T-helper 22 cell (primary cell): ENCODE data around the gene NFYC.
"Not testable (repeated sequence)": the region's sequence is repeated elsewhere in the genome, so short reads cannot be mapped to it uniquely, and the experiment has no call there.

Source experiments
- DNase-seq: peaks from one replicate; pipeline ENCODE4 v3.0.0-alpha.2; 2020; ENCODE audit warnings: low read depth

The NFYC gene

DNA sequence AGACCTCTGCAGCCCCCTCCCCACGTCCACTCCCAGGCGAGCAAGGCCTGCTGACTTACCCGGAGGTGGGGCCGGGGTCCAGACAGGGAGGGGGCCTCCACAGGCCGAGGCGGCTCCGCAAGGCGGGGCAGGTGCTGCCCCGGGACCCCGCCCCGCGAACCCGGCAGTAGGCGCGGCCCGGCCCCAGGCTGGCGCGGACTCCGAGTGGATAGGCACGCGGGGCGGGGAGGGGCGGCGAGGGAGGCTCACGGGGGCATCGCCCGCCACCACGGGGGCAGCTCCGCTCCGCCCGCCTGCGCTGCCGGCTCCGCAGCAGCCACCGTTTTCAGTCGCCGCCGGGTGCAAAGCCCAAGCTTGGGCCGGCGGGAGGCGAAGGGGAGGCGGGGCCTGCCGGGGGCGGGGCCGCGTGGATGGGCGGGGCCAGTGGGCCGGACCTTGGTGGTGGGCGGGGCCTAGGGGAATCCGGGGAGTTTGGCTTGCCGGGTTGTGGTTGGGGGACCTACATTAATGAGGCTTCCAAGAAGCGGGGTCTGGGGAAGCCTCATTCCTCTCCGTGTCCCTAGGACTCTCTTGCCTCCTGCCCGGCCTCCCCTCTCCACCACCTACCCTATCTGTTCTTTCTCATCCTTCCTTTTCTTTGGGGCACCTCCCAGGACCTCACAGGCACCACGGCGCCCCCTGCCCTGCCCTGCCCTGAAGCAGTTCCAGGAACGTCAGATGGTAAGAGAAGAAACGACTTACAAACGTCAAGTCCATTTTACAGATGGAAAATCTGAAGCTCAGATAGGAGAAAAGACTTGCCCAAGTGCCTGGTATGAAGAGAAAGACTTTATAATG is 26.0 kb upstream of the NFYC start, which contains the start of gene RIMS3:
Gene RIMS3, minus strand, starts transcription at position 348 of the 837 bp plus-strand sequence. CDS start 23,757 bp downstream, outside the sequence.
- DNase-seq: peak; percentile 69

DNA sequence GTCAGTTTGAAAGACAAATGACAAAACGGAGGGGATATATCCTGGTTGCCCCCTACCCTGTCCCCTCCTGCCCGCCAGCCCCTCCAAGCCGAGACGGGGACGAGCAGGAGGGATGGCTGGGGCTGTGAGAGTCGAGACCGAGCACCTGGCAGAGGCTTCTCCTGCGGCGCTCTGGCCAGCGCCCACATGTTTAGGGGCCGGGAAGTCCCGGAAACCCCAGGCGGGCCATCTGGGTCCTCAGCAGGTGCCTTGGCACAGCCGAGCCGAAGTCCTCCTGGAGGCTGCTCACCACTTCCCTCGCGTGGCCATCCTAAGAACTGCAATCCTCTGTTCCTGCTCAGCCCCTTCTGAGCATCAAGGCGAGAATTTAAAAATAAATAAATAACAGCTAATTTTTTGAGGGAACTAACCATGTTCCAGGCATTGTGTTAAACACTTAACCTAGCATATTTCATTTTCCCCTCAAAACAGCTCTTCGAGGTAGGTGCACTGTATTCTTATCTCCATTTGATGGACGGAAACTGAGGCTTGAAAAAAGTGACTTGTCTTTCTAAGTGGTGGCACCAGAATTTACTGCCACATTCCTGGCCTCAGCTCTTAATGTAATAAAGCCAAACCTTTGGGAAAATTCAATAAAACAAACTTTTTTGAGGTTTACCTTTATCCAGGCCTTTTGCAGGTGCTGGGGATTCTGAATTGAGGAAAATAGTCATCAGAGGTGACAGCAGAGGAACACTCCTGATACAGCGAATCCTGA is 22.6 kb upstream of the NFYC start:
- peak; percentile 60 for DNase-seq

DNA sequence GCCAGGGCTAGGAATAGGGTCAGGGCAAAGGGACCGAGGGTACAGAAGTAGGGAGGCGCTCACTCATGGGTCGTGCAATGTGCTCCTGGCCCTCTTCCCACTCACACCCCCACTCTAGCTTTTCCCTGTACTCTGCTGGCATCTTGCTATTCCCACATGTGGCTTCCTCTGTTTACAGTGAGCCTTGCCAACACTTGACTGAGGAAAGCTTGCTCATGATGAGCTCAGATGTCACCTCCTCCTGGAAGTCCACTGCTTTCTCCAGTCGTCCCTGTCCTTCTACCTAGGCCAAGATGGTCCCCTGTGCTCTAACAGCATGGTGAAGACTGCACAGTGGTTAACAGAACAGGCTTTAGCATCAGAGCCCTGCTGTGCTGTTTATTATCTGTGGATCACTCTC is 18.1 kb upstream of the NFYC start:
- no peak for DNase-seq

DNA sequence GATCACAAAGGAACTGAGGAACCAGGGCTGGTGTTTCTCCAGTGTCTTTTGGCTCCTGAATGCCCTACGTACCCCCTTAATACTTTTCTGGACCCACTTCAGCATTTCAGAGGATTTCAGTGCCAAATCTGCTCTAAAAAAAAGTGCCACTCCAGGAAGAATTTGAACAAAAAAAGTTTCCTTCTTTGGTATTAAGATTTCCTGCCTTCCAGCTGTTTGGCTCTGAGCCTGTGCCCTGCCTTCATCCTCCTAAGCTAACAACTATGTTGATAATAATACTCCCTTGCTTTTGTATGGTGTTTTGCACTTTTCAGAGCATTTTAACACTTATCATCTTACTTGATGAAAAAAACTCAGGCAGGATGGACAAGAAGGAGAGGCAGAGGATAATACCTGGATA is 15.0 kb upstream of the NFYC start:
- no peak for DNase-seq

DNA sequence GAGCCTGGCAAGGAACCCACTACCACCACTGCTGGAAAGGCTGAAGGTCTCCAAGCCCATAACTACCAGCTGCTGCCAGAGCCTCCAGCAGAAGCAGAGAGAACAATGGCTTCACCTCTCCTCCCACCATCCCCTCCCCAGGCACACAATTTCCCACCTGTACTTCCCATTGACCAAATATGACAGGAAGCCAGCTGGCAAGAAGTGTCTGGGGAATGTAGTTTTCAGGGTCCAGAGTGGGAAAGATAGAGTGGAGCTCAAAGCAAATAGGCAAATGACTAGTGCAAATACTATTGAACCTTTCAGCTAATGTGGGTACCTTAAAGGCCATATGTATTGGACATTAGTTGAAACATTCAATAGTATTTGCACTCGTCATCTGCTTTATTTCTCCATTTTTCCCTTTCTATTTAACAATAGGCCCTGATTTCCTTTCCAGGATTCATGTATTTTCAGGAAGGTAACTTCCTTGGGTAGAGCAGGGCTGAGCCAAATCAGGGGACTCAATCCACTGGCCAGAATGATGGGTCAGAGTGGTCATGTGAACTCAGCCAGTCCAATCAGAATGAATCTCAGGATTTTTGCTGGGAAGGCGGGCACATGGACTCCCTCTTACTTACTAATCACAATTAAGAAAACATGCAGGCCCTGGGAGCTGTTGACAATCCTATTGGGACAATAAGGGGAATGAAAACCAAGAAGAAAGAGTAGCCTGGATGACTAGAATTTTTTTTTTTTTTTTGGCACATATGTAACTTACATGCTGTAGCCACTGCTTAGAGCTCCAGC is 12.1 kb upstream of the NFYC start:
- DNase-seq: no peak

DNA sequence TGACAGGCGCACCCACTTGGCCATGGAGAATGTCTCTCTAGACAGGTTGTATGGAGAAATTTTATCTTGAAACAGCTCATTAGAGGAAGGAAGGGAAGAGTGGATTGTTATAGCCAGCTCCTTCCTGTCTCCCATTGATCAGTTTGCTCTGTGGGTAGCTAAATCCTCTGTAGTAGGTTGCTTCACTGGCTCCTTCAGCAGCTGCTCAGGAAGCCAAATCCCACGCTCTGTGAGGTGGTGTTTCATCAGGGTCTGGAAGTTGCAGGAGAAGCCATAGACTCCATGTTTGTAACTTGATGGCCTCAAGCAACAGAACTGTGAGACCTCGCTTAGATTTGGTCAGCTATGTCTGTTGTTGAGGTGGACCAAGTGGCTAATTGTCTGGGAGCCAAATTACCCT is 6.8 kb upstream of the NFYC start:
- no peak for DNase-seq

DNA sequence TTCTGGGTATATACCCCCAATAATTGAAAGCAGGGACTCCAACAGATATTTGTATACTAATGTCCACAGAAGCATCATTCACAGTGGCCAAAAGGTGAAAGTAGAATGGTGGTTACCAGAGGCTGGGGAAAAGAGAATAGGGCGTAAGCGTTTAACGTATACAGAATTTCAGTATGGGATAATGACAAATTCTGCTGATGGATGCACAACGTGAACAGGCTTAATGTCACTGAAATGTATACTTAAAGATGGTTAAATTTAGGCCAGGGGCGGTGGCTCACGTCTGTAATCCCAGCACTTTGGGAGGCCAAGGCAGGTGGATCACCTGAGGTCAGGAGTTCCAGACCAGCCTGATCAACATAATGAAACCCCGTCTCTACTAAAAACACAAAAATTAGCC is 4.4 kb upstream of the NFYC start:
- no peak for DNase-seq

DNA sequence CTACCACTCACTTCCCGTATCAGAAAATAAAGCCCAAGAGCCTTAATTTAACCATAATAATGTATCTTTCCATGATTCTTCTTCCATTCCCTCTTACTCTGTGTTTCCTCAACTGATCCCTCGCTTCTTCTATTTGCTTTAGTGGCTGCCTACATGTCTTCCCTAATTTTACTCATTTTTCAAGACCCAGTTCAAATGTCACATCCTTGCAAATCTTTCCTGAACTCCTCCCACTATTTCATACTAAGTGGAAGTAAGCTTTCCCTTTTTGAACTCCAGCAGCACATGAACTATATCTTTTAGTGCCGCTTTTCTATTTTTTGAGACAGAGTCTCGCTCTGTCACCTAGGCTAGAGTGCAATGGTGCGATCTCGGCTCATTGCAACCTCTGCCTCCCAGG is 3.8 kb upstream of the NFYC start:
- DNase-seq: no peak

DNA sequence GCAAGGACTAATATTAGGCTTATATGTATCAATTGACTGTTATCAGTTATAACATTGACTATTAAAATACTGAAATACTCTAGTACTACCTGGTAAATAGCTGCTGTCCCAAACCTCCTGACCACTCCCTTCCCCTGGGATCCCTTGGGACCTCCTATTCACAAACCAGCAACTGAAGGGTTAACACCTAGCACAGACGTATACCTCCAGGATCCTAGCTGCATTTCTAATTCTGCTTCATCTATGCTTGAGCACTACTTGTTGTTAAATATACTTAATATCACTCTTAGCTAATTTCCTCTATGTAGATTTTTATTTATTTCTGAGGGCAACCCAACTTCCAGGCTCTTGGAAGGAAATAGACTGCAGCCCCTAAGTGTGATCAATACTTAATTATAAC is 1.8 kb upstream of the NFYC start:
- DNase-seq: no peak

DNA sequence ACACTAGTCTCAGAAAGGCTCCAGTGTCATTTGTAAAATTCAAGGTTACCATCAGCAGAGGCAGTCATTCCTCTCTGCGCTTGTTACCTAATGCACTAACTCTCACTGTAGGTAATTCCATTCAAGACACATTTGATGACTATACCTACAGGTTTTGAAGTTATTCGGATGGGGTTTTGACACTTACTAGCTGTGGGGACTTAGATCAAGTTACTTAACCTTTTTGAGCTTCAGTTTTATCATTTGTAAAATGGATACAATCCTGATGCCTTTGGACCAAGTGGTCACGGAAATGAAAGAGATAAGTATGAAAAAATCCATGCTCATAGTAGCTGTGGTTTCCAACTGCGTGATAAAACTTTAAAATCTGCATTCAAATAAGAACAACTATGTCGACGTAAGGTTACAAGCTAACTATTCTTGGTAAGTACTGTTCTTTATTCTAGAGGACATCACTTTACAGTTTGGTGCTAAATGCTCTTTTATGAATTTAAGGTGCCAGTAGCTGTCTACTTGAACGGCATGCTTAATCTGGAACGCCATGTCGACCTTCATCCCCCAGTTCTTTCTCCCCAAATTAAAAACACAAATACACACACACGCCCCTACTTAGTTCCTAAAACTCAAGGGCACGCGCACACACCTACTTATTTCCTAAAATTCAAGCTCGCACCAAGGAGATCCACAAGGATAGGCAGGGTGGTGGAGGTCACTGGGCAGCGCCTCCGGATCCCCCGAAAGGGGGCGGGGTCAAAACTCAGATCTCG is 550 bp upstream of the NFYC start:
- no peak for DNase-seq

DNA sequence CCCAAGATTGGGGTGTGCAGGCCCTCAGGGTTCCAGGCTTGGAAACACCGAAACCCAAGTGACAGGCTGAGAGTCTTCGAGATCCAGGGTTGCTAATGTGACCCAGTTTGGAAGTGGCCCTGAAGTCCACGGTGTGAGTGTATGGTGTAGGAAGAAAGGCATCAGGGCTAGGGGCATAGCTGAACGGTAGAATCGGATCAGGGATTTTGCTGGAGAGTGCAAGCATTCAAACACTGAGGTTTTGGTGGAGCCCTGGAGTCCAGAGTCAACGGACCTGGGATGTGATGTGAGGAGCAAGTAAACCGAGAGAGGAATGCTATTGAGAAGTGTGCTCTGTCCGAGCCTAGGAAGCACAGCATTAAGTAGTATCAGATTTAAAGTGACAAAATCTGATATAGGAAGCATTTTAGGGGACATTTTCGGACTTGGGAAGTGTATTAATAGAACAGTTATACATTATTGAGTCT is 958 bp downstream of the NFYC start:
- no peak for DNase-seq

DNA sequence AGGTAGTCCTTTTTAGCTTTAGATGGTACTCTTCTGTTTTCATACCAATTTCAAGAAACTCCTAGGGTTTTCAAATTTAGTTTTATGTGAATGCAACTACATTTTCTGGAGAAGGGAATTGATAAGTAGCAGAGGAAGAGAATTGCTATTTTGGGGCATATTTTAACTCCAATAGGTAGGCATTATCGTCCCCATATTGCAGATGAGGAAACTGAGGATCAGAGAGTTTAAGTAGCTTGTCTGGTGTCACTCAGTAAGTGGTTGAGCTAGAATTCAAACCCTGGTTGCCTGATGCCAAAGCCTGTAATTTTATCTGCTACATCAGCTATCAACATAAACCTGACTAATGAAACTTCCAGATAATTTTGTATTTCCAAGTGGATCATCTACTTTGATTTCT is 1.9 kb downstream of the NFYC start:
- no peak for DNase-seq

DNA sequence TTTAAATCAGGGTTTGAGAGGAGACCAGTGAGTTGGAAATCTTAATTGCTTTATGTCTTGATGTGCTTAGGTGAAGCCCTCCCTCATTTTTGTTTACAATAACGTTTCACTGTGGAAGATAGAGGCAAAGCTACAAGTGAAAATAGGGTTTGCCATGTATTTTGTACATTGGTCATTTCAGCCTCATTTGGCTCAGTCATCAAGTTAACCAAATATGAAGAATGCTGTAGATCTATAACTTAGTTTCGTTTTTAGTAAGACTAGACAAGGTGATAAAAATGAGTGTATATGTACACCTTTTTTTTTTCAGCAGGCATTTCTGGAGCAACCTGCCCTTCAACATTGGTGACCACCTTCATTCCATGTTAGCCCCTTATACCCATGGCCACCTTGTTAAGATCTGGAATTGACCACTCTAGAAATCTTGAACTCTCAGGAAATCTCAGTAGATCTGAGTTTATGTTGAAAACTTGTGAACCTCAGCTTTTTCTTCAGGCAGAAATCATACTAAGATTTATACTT is 2.9 kb downstream of the NFYC start:
- no peak for DNase-seq

DNA sequence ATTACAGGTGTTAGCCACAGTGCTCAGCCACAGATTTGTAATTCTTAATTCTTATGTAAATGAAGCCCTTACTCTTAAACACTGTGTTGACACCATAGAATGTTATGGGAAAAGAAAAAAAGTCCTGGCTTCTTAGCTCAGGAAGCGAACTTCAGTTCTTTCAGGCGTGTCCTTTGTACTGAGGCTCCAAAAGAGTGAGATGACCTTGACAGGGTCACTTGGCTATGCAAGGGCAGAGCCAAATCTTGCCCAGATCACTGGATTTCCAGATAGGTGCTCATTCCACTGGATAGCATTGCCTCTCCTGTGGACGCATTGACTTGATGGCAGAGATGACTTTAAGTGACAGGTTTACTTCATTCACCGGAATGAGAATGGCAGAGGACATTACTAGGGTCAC is 4.8 kb downstream of the NFYC start:
- no peak for DNase-seq

DNA sequence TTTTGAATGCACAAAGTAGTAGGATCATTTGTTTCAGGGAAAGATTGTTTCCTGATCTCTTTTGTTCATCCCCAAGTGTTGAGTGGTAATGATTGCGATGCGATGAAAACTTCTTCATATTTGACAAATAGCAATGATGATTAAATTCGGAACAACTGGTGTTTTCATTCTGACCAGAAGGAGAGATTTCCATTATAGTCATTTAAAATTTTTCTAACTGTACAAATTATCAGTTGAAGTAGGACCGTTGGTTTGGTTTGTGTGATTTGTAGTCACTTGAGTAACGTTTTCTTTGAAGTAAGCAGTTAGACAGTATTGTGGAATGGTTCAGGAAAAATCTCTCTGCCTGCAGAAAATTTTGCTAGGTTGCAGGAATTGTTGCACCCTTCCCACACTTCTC is 5.9 kb downstream of the NFYC start:
- no peak for DNase-seq

DNA sequence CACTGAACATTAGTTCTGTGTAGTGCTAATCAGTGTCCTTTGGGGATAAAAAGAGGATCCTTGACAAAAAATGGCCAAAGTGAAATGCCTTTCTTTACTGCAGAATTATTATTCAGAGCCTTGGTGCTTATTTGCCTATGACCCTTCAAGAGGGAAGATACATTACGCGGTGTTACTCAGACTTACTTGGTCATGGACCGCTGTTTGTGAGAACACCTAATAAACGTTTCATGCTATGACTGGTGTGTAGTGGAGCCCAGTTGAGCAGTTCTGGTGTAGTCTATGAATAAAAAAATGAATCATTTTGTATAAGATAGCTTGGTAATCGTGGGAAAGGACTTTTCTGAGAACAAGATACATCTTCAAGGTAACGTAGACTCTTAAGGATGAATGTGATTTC is 8.3 kb downstream of the NFYC start:
- no peak for DNase-seq

DNA sequence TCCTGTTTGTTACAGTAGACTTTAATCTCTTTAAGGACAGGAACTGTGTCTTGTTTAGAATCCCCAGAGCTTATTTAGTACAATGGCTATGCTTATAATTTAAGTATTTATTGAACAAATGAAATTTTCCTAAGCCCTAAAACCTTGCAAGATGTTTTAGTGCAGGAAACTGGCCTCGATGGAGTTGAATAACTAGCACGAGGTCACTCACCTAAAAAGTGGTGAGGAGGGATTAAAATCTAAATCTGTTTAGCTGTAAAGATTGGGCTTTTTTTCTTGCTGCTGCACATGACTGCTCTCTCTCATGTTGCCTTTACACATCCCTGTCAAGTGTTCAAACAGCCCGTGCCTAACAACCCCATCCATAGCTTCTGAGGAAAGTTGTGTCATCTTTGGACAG is 10.2 kb downstream of the NFYC start:
- DNase-seq: no peak

DNA sequence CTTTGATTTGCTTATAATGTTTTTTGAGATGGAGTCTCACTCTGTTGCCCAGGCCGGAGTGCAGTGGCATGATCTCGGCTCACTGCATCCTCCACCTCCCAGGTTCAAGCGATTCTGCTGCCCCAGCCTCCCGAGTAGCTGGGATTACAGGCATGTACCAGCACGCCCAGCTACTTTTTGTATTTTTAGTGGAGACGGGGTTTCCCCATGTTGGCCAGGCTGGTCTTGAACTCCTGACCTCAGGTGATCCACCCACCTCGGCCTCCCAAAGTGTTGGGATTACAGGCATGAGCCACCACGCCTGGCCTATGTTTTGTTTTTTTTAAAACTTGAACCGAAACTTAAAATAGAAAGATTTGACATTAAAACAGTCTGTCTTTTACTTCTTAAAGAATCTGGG is 11.3 kb downstream of the NFYC start:
- not testable (repeated sequence) for DNase-seq

DNA sequence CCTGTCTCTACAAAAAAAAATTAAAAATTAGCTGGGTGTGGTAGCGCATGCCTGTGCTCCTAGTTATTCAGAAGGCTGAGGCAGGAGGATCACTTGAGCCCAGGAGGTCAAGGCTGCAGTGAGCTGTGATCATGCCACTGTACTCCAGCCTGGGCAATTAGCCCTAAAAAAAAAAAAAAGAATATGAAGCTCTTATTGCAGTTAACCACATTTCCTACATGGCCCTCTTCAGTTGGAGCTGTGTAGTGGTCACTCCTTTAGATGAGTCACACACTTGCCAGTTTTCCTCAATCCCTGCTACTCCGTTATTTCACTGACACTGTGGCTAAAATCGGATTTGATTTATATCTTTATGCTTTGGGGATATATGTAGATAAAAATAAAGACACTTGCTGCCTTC is 11.8 kb downstream of the NFYC start:
- DNase-seq: no peak

DNA sequence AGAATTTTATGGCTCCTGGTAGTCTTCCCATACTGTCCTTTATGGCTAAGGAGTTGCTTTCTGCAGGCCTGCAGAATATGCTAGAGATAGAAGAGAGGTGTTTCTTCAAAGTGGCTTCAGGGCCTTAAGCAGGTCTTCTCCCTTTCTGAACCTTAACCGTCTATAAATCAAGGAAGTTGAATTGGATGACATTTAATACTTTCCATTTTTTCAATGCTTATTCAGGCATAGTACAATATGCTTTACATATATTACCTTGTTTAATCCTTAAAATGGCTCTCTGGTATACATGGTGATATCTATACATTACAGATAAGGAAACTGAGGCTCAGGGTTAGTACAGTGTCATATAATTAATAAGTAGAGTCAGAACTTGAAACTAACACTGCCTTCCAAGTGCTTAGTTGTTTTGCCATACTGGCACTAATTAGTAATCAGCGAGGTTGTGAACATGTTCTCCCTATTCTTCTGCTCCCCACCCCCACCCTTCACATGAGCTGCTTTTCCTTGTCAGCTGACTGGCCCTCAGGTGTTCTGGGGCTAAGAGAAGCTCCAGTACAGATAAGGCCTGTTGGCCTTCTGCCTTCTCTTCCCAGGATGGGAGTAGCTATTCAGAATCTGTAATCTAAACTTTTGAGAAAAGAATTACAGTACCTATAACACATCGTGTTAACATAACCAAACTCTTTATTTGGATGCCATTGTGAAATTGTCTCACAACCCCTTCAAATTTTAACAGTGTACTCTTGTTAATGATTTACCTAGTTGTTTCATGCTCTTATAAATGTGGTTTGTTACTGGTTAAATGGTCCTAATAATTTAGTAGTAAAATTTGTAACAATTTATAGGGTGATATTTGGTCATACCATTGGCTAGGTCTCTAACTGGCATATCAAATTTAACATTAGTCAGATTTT is 13.6 kb downstream of the NFYC start:
- no peak for DNase-seq
